ENCODE data around the gene ANKRD40.

DNA sequence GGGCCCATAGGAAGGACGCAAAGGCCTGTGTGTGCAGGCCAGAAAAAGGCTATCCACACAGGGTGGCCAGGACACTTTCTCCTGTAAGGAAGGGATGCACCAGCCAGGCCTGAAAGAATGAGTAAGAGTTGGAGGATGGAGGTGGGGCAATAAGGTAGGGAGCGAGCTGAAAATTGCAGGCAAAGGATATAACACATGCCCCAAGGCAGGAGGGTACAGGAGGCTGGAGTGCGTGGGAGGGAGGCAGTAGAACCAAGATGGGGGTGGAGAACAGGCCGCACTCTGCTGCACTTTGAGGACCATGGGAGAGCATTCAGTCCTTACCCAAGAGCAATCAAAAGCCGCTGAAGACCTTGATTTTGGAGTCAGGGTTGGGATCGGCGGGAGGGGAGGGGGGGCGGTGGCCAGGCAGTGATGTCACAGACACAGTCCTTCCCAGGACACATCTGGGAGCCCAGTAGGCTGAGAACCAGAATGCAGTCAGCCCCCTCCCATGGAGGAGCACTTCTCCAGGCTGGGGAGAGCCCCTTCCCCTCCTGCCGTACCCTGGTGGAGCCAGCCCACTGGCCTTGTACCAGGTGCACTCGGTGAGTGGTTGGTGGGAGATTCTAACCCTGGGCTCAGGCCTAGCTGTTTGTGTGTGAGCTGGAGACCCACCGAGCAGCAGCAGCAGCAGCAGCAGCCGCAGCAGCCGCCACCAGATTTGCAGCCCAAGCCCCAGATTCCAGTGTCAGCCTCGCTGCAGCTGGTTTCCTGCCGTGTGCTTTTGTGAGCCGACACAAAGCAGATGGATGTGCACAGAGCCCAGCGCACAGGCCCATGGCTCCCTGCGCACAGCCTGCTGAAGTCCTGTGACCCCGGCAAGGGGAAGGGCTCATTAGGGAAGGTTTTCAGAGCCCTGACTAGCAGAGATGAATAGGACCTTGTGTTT lies 17.5 kb downstream of the ANKRD40 start:
- TF ChIP-seq EZH2 (IDR thresholded peaks at IDR 0.05) = no peak
- TF ChIP-seq POLR2AphosphoS5 (IDR thresholded peaks at IDR 0.05; ENCODE audit: borderline replicate concordance, low read depth, low read length) = no peak
- no peak for TF ChIP-seq FOXP2 (optimal IDR thresholded peaks at IDR 0.05; ENCODE audit: control extremely low read depth, extremely low read length, insufficient read depth)
